Measurements from ENCODE around the gene TRPM3.

TRPM3 gene

DNA sequence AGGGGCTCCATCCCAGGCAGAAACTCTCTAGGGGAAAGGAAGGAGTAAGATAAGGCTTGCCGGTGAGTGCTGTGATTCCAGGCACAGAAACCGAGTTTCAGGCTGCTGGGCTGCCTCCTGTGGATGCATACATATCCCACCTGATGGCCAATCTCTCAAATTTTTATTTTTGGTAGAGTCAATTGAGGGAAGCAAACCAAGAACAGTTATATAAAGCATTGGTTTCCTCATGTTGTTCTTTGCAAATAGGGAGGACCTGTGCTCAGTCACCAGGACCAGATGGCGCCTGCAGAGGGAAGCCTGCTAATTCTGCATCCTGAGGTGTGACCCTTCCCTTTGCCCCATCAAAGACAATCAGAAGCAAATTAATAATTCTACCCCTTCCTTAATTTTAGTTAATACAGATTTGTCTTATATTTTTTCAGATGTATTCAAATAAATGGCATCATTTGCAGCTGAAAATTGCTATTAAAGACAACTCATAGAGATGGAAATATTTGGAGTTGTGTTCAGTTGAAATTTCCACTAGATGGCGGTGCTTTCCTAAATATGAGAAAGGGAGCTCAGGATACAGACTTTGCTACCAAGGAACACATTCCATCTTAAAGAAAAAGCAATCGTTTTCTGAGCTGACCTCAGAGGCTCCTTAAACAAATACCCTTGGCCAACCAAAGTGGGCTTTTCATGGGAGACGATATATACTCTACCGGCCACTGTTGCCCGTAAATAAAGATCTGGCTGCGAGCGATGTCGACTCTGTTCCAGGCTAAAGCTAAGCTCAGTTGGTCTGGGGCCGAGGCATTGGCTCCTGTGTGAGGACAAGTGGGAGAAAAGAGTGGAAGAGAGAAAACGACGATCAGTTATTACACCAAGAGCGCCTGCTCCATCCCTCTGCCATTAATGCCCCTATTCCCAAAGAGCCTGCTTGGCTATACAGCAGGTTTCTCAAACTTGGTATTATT is 481.3 kb downstream of the TRPM3 start:
- no peaks in the 10 kb centered on the region for H3K9me3 ChIP-seq (ENCODE audit: control insufficient read depth, insufficient read depth, low read depth, low read length)
- H3K27ac ChIP-seq (ENCODE audit: extremely low read depth, low read depth, low read length): no peak overlapping the region
- no peak overlapping the region for H3K4me3 ChIP-seq (ENCODE audit: low read depth, low read length)
- TF ChIP-seq, protein P1, sequence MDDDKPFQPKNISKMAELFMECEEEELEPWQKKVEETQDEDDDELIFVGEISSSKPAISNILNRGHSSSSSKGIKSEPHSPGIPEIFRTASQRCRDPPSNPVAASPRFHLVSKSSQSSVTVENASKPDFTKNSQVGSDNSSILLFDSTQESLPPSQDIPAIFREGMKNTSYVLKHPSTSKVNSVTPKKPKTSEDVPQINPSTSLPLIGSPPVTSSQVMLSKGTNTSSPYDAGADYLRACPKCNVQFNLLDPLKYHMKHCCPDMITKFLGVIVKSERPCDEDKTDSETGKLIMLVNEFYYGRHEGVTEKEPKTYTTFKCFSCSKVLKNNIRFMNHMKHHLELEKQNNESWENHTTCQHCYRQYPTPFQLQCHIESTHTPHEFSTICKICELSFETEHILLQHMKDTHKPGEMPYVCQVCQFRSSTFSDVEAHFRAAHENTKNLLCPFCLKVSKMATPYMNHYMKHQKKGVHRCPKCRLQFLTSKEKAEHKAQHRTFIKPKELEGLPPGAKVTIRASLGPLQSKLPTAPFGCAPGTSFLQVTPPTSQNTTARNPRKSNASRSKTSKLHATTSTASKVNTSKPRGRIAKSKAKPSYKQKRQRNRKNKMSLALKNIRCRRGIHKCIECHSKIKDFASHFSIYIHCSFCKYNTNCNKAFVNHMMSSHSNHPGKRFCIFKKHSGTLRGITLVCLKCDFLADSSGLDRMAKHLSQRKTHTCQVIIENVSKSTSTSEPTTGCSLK (tag by site-specific recombination; IDR thresholded peaks at IDR 0.05): no peak
- TF ChIP-seq, protein P2, sequence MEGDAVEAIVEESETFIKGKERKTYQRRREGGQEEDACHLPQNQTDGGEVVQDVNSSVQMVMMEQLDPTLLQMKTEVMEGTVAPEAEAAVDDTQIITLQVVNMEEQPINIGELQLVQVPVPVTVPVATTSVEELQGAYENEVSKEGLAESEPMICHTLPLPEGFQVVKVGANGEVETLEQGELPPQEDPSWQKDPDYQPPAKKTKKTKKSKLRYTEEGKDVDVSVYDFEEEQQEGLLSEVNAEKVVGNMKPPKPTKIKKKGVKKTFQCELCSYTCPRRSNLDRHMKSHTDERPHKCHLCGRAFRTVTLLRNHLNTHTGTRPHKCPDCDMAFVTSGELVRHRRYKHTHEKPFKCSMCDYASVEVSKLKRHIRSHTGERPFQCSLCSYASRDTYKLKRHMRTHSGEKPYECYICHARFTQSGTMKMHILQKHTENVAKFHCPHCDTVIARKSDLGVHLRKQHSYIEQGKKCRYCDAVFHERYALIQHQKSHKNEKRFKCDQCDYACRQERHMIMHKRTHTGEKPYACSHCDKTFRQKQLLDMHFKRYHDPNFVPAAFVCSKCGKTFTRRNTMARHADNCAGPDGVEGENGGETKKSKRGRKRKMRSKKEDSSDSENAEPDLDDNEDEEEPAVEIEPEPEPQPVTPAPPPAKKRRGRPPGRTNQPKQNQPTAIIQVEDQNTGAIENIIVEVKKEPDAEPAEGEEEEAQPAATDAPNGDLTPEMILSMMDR (tag by site-specific recombination; IDR thresholded peaks at IDR 0.05): peak; percentile 37; the same call in 1 of the 2 replicates
- TF ChIP-seq, protein P3, sequence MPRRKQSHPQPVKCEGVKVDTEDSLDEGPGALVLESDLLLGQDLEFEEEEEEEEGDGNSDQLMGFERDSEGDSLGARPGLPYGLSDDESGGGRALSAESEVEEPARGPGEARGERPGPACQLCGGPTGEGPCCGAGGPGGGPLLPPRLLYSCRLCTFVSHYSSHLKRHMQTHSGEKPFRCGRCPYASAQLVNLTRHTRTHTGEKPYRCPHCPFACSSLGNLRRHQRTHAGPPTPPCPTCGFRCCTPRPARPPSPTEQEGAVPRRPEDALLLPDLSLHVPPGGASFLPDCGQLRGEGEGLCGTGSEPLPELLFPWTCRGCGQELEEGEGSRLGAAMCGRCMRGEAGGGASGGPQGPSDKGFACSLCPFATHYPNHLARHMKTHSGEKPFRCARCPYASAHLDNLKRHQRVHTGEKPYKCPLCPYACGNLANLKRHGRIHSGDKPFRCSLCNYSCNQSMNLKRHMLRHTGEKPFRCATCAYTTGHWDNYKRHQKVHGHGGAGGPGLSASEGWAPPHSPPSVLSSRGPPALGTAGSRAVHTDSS (tag by site-specific recombination; IDR thresholded peaks at IDR 0.05): no peak
- TF ChIP-seq ZNF654 (tag by site-specific recombination; IDR thresholded peaks at IDR 0.05; ENCODE audit: low read depth) (peak; percentile 83), ZNF596 (tag by site-specific recombination; IDR thresholded peaks at IDR 0.05) (no peak)
- CTCF ChIA-PET: interaction anchor here (0.6 to 11.2 kb wide), 48 partner anchors 9 to 1179 kb away, joined by 3 to 109 read pairs (median 4); no protein-coding TSS in a partner anchor
- H3K36me3 ChIP-seq (ENCODE audit: control insufficient read depth in 2 of 2, insufficient read depth in 1 of 2, low read length in 2 of 2): no peaks in the 10 kb centered on the region
- no peaks in the 10 kb centered on the region for H3K4me1 ChIP-seq (ENCODE audit: control insufficient read depth, insufficient read depth, low read length)
- POLR2A ChIA-PET: interaction anchor here (0.6 to 0.8 kb wide), 2 partner anchors 28 to 1129 kb away, joined by 6 to 16 read pairs; partner anchors contain the start of gene CEMIP2

DNA sequence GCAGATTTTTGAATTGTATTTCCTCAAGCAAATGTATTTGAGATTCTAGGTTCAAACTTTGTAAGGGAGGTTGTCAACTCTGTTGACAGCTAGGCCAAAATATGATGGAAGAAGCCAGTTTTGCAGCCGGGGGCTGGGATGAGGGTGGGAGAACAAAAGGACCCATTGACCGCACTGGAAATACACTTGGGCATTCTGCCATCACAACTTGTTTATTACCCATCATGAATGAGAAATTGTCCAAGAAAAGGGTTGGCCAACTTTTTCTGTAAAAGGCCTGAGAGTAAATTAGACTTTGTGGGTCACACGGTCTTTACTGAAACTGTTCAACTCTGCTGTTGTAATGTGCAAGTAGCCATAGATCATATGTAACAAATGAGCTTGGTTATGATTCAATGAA is 485.6 kb downstream of the TRPM3 start:
- CTCF ChIA-PET: interaction anchor here (0.7 to 11.2 kb wide), 3 partner anchors 42 to 613 kb away, joined by 4 to 109 read pairs (median 7); no protein-coding TSS in a partner anchor
- TF ChIP-seq ZNF549 (tag by site-specific recombination; IDR thresholded peaks at IDR 0.05) (no peak), ZFP69B (tag by site-specific recombination; IDR thresholded peaks at IDR 0.05) (no peak), ZNF423 (tag by site-specific recombination; IDR thresholded peaks at IDR 0.05) (no peak), SP3 (tag by site-specific recombination; IDR thresholded peaks at IDR 0.05) (no peak), ZNF571 (tag by site-specific recombination; IDR thresholded peaks at IDR 0.05) (no peak), EGR2 (tag by site-specific recombination; IDR thresholded peaks at IDR 0.05; ENCODE audit: low read depth) (no peak)
- TF ChIP-seq, protein P4, sequence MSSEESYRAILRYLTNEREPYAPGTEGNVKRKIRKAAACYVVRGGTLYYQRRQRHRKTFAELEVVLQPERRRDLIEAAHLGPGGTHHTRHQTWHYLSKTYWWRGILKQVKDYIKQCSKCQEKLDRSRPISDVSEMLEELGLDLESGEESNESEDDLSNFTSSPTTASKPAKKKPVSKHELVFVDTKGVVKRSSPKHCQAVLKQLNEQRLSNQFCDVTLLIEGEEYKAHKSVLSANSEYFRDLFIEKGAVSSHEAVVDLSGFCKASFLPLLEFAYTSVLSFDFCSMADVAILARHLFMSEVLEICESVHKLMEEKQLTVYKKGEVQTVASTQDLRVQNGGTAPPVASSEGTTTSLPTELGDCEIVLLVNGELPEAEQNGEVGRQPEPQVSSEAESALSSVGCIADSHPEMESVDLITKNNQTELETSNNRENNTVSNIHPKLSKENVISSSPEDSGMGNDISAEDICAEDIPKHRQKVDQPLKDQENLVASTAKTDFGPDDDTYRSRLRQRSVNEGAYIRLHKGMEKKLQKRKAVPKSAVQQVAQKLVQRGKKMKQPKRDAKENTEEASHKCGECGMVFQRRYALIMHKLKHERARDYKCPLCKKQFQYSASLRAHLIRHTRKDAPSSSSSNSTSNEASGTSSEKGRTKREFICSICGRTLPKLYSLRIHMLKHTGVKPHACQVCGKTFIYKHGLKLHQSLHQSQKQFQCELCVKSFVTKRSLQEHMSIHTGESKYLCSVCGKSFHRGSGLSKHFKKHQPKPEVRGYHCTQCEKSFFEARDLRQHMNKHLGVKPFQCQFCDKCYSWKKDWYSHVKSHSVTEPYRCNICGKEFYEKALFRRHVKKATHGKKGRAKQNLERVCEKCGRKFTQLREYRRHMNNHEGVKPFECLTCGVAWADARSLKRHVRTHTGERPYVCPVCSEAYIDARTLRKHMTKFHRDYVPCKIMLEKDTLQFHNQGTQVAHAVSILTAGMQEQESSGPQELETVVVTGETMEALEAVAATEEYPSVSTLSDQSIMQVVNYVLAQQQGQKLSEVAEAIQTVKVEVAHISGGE (tag by site-specific recombination; conservative IDR thresholded peaks at IDR 0.05; ENCODE audit: low read depth): no peak
- TF ChIP-seq, protein P5, sequence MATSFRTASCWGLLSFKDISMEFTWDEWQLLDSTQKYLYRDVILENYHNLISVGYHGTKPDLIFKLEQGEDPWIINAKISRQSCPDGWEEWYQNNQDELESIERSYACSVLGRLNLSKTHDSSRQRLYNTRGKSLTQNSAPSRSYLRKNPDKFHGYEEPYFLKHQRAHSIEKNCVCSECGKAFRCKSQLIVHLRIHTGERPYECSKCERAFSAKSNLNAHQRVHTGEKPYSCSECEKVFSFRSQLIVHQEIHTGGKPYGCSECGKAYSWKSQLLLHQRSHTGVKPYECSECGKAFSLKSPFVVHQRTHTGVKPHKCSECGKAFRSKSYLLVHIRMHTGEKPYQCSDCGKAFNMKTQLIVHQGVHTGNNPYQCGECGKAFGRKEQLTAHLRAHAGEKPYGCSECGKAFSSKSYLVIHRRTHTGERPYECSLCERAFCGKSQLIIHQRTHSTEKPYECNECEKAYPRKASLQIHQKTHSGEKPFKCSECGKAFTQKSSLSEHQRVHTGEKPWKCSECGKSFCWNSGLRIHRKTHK (tag by site-specific recombination; IDR thresholded peaks at IDR 0.05): no peak
- TF ChIP-seq, protein P6, sequence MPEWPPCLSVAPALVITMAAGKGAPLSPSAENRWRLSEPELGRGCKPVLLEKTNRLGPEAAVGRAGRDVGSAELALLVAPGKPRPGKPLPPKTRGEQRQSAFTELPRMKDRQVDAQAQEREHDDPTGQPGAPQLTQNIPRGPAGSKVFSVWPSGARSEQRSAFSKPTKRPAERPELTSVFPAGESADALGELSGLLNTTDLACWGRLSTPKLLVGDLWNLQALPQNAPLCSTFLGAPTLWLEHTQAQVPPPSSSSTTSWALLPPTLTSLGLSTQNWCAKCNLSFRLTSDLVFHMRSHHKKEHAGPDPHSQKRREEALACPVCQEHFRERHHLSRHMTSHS (tag by site-specific recombination; IDR thresholded peaks at IDR 0.05): no peak

More for the DNA sequence above, 485.6 kb downstream of the TRPM3 start:
- Histone ChIP-seq H3K9me3 (ENCODE audit: control insufficient read depth, insufficient read depth, low read depth, low read length) (no peaks in the 10 kb centered on the region), H3K36me3 (ENCODE audit: control insufficient read depth in 2 of 2, insufficient read depth in 1 of 2, low read length in 2 of 2) (no peaks in the 10 kb centered on the region), H3K27ac (ENCODE audit: extremely low read depth, low read depth, low read length) (no peak overlapping the region), H3K4me1 (ENCODE audit: control insufficient read depth, insufficient read depth, low read length) (0 out of 2 replicates have a peak, but pooled peaks cover 1% of the 10 kb centered on the region), H3K4me3 (ENCODE audit: low read depth, low read length) (no peak overlapping the region)
- POLR2A ChIA-PET: interaction anchor here (0.7 kb wide), 1 partner anchor 55 kb away, joined by 9 read pairs; no protein-coding TSS in a partner anchor
